SK-N-SH (cell line): ENCODE data around the gene KIAA0513. TPM values are rescaled to one million over a fixed set of nuclear protein-coding genes. Genes with fewer than 3 reads are reported as not detected.

Experiments used
- CTCF ChIA-PET: fragments of 300-600, 350-600 bp; formaldehyde crosslinking; extraction: SDS; loops from one replicate; lab custom pipeline; 2021; lab: Yijun Ruan, JAX
- POLR2A ChIA-PET: fragments of 350-600 bp; sonication (Branson Sonifier 250); formaldehyde crosslinking; extraction: SDS; loops from one replicate; lab custom pipeline; 2020; ENCODE audit warnings: antibody characterized with exemption, inconsistent platforms; lab: Yijun Ruan, JAX
- DNase-seq: peaks from one replicate; pipeline ENCODE4 v3.0.0; 2012
- H2AFZ ChIP-seq: fragments of 200-600 bp; sonication (generic); 2 replicates; pipeline ENCODE4 v1.8.1; 2016; ENCODE audit warnings: antibody characterized with exemption, mild to moderate bottlenecking, low read depth
- H3F3A ChIP-seq: fragments of 200-600 bp; sonication (generic); replicated peaks from 2 replicates; pipeline ENCODE3; 2016; ENCODE audit warnings: antibody characterized with exemption, mild to moderate bottlenecking; ENCODE audit not compliant: insufficient read depth
- H3K27ac ChIP-seq, 2 experiments: fragments of 200-500 bp in 1 of 2; fragments of 200-600 bp in 1 of 2; sonication (Bioruptor generic) in 1 of 2; sonication (generic), shearing (Covaris generic) in 1 of 2; 2 replicates each; pipeline versions ENCODE4 v1.5.1 to v1.6.1; 2014 to 2016; ENCODE audit warnings: low read depth in 2 of 2, inconsistent platforms in 1 of 2, low read length in 1 of 2, mild to moderate bottlenecking in 1 of 2, mixed read lengths in 1 of 2
- H3K27me3 ChIP-seq: fragments of 200-600 bp; sonication (generic), shearing (Covaris generic); 2 replicates; pipeline ENCODE4 v1.6.1; 2016; ENCODE audit warnings: mixed run types; ENCODE audit not compliant: insufficient read depth
- H3K36me3 ChIP-seq, 2 experiments: fragments of 200-500 bp in 1 of 2; fragments of 200-600 bp in 1 of 2; sonication (Bioruptor generic) in 1 of 2; sonication (generic) in 1 of 2; replicated peaks in 1 of 2; 2 replicates each; pipeline versions ENCODE3 to v1.5.1; 2014 to 2016; ENCODE audit warnings: low read length in 1 of 2, mild to moderate bottlenecking in 1 of 2; ENCODE audit not compliant: insufficient read depth in 2 of 2, control insufficient read depth in 1 of 2
- H3K4me1 ChIP-seq, 2 experiments: fragments of 200-500 bp in 1 of 2; fragments of 200-600 bp in 1 of 2; sonication (Bioruptor generic) in 1 of 2; sonication (generic), shearing (Covaris generic) in 1 of 2; 2 replicates each; pipeline versions ENCODE4 v1.5.1 to v1.6.1; 2014 to 2016; ENCODE audit warnings: low read depth in 1 of 2, low read length in 1 of 2, mixed run types in 1 of 2; ENCODE audit not compliant: insufficient read depth in 2 of 2, control insufficient read depth in 1 of 2
- H3K4me2 ChIP-seq: fragments of 200-600 bp; sonication (generic), shearing (Covaris generic); 2 replicates; pipeline ENCODE4 v1.6.1; 2017; ENCODE audit warnings: mixed run types
- H3K4me3 ChIP-seq, 2 experiments: fragments of 200-500 bp in 1 of 2; fragments of 200-600 bp in 1 of 2; sonication (Bioruptor generic) in 1 of 2; sonication (generic), shearing (Covaris generic) in 1 of 2; 2 replicates each; pipeline versions ENCODE4 v1.5.1 to v1.8.1; 2014 to 2016; ENCODE audit warnings: low read depth in 2 of 2, inconsistent platforms in 1 of 2, low read length in 1 of 2, mild to moderate bottlenecking in 1 of 2, mixed read lengths in 1 of 2, moderate library complexity in 1 of 2
- H3K79me2 ChIP-seq: fragments of 200-600 bp; sonication (generic); 2 replicates; pipeline ENCODE4 v1.8.1; 2017; ENCODE audit warnings: mild to moderate bottlenecking; ENCODE audit not compliant: insufficient read depth
- H3K9ac ChIP-seq: fragments of 200-600 bp; sonication (generic); 2 replicates; pipeline ENCODE4 v1.6.1; 2017; ENCODE audit warnings: mixed run types
- H3K9me2 ChIP-seq: fragments of 200-600 bp; sonication (generic); 2 replicates; pipeline ENCODE4 v1.6.1; 2017; ENCODE audit warnings: mixed run types
- H3K9me3 ChIP-seq: fragments of 200-600 bp; sonication (generic); 2 replicates; pipeline ENCODE4 v1.6.1; 2017; ENCODE audit warnings: mixed run types, mild to moderate bottlenecking, moderate library complexity
- H4K20me1 ChIP-seq: fragments of 200-600 bp; sonication (generic); 2 replicates; pipeline ENCODE4 v1.6.1; 2017; ENCODE audit warnings: mild to moderate bottlenecking, mixed run types; ENCODE audit not compliant: insufficient read depth
- CHD2 ChIP-seq: fragments of 150-350 bp; IDR thresholded peaks from 2 replicates; pipeline ENCODE4 v1.6.1; 2018; ENCODE audit warnings: low read length; ENCODE audit not compliant: partially characterized antibody
- EZH2phosphoT487 ChIP-seq: fragments of 200-600 bp; sonication (generic); IDR thresholded peaks from 2 replicates; pipeline ENCODE4 v1.6.1; 2017; ENCODE audit warnings: low read depth, mixed run types, mild to moderate bottlenecking, antibody characterized with exemption, moderate library complexity, borderline replicate concordance
- FOSL2 ChIP-seq: IDR thresholded peaks from 2 replicates; pipeline ENCODE4 v1.4.0; 2012; ENCODE audit warnings: low read depth, mild to moderate bottlenecking, moderate library complexity, borderline replicate concordance
- NRF1 ChIP-seq: IDR thresholded peaks from 2 replicates; pipeline ENCODE4 v1.6.1; 2012; ENCODE audit warnings: low read depth, mild to moderate bottlenecking, low read length
- RCOR1 ChIP-seq: fragments of 150-350 bp; IDR thresholded peaks from 2 replicates; pipeline ENCODE4 v1.6.1; 2017; ENCODE audit warnings: antibody characterized with exemption, low read length
- RFX5 ChIP-seq: IDR thresholded peaks from 2 replicates; pipeline ENCODE4 v1.6.1; 2012; ENCODE audit warnings: mild to moderate bottlenecking, improper control_type of control experiment, low read length
- TAF1 ChIP-seq: IDR thresholded peaks from 2 replicates; pipeline ENCODE4 v1.6.1; 2012; ENCODE audit warnings: low read depth, mild to moderate bottlenecking, low read length, moderate library complexity, borderline replicate concordance
- WGBS: methylation state at CpG from one replicate; pipeline ENCODE4 v1.1.6; 2017; ENCODE audit warnings: low lambda C conversion rate; 5-methylcytosine and 5-hydroxymethylcytosine counted together
- polyA plus RNA-seq, 3 experiments: library from polyadenylated mRNA; depleted of rRNA; stranded (reverse); fragments of >200 nt; gene quantifications; 2 replicates each; pipeline ENCODE4 v1.2.3, GENCODE V29; 2012
- TF ChIP-seq, protein P1 (sequence below): IDR thresholded peaks from 2 replicates; pipeline ENCODE4; 2012
- TF ChIP-seq, protein P2 (sequence below): fragments of 150-350 bp; IDR thresholded peaks from 2 replicates; pipeline ENCODE4 v1.6.1; 2017; ENCODE audit warnings: antibody characterized with exemption, low read length, low read depth, borderline replicate concordance

Gene KIAA0513
- polyA plus RNA-seq, 1 of the 3 experiments (the other 2 are of a cell fraction): 6.5 TPM

DNA sequence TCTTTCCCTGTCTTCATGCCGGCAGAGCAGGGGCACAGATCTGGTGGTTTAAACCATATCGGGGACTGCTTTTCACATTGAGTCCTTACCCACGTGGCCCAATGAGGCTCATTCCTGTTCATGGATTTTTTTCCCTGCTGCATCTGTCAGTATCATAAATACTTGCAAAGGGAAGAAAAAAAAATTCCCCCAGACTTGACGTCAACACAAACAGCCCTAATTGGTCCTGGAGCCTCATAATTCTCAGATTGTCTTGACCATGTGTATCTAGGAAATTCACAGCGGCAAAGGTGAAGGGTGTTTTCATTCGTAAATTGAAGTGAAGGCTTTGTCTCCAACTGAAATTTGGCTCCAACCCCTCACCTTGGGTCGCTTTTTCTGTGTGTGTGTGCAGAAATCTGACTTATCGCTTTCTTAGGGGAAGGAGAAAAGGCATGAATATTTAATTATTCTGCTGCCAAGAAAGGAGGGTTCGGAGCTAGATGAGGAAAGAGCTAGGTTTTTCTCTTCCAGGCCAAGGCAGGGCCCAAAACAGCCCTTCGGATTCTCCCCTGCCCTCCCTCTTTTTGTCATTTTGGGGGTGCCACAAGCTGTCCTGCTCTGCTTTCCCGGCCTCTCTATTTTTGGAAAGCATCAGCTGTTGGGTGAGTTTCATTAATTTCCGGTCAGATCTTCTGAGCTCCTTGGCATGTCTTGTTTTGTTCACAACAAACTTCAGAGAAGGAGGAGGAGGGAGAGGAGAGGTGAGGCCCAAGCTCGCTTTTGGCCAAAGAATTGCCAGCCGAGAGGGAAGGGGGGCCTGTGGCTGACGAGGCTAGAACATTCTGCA, 102.5 kb downstream of the KIAA0513 start:
- POLR2A ChIA-PET: no interaction called here
- no peak overlapping the region for H3K4me2 ChIP-seq
- no peak overlapping the region for H3K4me3 ChIP-seq
- H3K4me1 ChIP-seq: peaks cover 16 to 22% of the 10 kb centered on the region in 2 experiments; a peak in 3 of 4 replicates
- H3K9me3 ChIP-seq: no peaks in the 10 kb centered on the region
- no peak overlapping the region for H2AFZ ChIP-seq
- no peaks in the 10 kb centered on the region for H3K9me2 ChIP-seq
- 77% methylated on average over 15 of the region's 15 CpGs for WGBS
- no peak for TF ChIP-seq EZH2phosphoT487
- no peak for TF ChIP-seq RCOR1
- TF ChIP-seq NRF1: no peak
- TF ChIP-seq, protein P1, sequence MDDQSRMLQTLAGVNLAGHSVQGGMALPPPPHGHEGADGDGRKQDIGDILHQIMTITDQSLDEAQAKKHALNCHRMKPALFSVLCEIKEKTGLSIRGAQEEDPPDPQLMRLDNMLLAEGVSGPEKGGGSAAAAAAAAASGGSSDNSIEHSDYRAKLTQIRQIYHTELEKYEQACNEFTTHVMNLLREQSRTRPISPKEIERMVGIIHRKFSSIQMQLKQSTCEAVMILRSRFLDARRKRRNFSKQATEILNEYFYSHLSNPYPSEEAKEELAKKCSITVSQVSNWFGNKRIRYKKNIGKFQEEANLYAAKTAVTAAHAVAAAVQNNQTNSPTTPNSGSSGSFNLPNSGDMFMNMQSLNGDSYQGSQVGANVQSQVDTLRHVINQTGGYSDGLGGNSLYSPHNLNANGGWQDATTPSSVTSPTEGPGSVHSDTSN: no peak
- no peak for TF ChIP-seq TAF1
- TF ChIP-seq, all 33 proteins: peak for 0
- peaks cover 7% of the 10 kb centered on the region for H3F3A ChIP-seq
- CTCF ChIA-PET: interaction anchor here (0.7 to 2.7 kb wide), 4 partner anchors 15 to 115 kb away, joined by 3 to 17 read pairs (median 4); no protein-coding TSS in a partner anchor
- H3K79me2 ChIP-seq: no peaks in the 10 kb centered on the region
- no peaks in the 10 kb centered on the region for H3K36me3 ChIP-seq
- no peaks in the 10 kb centered on the region for H3K27me3 ChIP-seq
- no peak overlapping the region for H3K27ac ChIP-seq
- H4K20me1 ChIP-seq: no peaks in the 10 kb centered on the region
- H3K9ac ChIP-seq: no peak overlapping the region
- DNase-seq: no peak

DNA sequence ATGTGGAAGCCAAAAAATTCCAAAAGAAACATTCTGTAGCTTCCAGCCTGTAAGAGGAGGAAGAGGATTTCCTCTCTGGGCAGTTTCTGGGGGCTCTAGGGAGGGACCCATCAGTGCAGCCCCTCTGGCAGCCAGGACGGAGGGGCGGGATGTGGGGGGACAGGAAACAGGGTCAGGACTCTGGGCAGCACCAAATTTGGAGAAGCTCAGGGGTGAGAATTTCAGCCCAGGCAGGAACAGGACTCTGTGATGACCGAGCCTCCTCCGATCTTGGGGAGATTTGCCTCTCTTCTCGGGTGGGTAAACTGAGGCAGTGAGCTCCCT, 103.1 kb downstream of the KIAA0513 start:
- Histone ChIP-seq H3K9ac (no peak overlapping the region), H3K9me2 (no peaks in the 10 kb centered on the region), H4K20me1 (no peaks in the 10 kb centered on the region), H3K27me3 (no peaks in the 10 kb centered on the region), H3K36me3 (no peaks in the 10 kb centered on the region), H3K9me3 (no peaks in the 10 kb centered on the region), H3F3A (peaks cover 7% of the 10 kb centered on the region), H2AFZ (no peak overlapping the region), H3K4me3 (no peak overlapping the region), H3K27ac (no peak overlapping the region), H3K4me1 (peaks cover 14 to 22% of the 10 kb centered on the region in 2 experiments; a peak in 3 of 4 replicates), H3K4me2 (no peak overlapping the region), H3K79me2 (no peaks in the 10 kb centered on the region)
- CTCF ChIA-PET: interaction anchor here (0.7 to 2.7 kb wide), 4 partner anchors 14 to 114 kb away, joined by 3 to 17 read pairs (median 4); no protein-coding TSS in a partner anchor
- WGBS: 100% methylated on average over 2 of the region's 5 CpGs
- no peak for DNase-seq
- POLR2A ChIA-PET: no interaction called here
- TF ChIP-seq, protein P2, sequence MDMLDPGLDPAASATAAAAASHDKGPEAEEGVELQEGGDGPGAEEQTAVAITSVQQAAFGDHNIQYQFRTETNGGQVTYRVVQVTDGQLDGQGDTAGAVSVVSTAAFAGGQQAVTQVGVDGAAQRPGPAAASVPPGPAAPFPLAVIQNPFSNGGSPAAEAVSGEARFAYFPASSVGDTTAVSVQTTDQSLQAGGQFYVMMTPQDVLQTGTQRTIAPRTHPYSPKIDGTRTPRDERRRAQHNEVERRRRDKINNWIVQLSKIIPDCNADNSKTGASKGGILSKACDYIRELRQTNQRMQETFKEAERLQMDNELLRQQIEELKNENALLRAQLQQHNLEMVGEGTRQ: no peak
- TF ChIP-seq RFX5: no peak
- no peak for TF ChIP-seq FOSL2
- TF ChIP-seq CHD2: no peak
